ENCODE data around the gene SNX32.

- no peak for TF ChIP-seq CTCF (IDR thresholded peaks at IDR 0.05 in 2 of 3, conservative IDR thresholded peaks at IDR 0.05 in 1 of 3; ENCODE audit: borderline replicate concordance in 1 of 3, insufficient read depth in 1 of 3, low read depth in 2 of 3, low read length in 2 of 3)
- no peak for TF ChIP-seq JUND (IDR thresholded peaks at IDR 0.05)
- no peak for TF ChIP-seq CBX3 (IDR thresholded peaks at IDR 0.05; ENCODE audit: low read depth)
- TF ChIP-seq POLR2AphosphoS5 (IDR thresholded peaks at IDR 0.05; ENCODE audit: low read depth, low read length), result no peak
- no peak for TF ChIP-seq ZBTB33 (IDR thresholded peaks at IDR 0.05; ENCODE audit: extremely low read depth, insufficient replicate concordance, low read length)
- TF ChIP-seq POLR2A (IDR thresholded peaks at IDR 0.05; ENCODE audit: borderline replicate concordance, extremely low read depth, insufficient read depth, insufficient read length), result no peak
- TF ChIP-seq RAD21 (IDR thresholded peaks at IDR 0.05; ENCODE audit: low read depth), result no peak
- no peak for TF ChIP-seq MAX (IDR thresholded peaks at IDR 0.05)
These were observed 62.6 kb downstream of the SNX32 start for GRCh38 chr11:65896034-65896999.

All from HCT116 (cell line).